Heart right ventricle (tissue), 16 donors: ENCODE data around the gene UQCC2. TPM values are rescaled to one million over a fixed set of nuclear protein-coding genes. Genes with fewer than 3 reads are reported as not detected.

Experiments
- ATAC-seq, 8 donors: fragments of 200-7000 bp; cut with Tn5 transposase; one replicate each; pipeline ENCODE4 v1.9.1; 2020; ENCODE audit warnings: mild to moderate bottlenecking in 8 of 8, moderate library complexity in 8 of 8, moderate number of reproducible peaks in 1 of 8
- DNase-seq, 2 donors: peaks; one replicate each; pipeline ENCODE4 v3.0.0-alpha.2; 2020
- H3K27ac ChIP-seq, 10 donors: fragments of 200-600 bp; sonication (generic) in 2 of 10; one replicate each; pipeline versions ENCODE4 v1.5.0 to v1.8.0; 2020 to 2022; ENCODE audit warnings: mild to moderate bottlenecking in 3 of 10
- H3K27me3 ChIP-seq, 7 donors: fragments of 200-600 bp; one replicate each; pipeline ENCODE4 v1.8.0; 2021 to 2022; ENCODE audit warnings: mild to moderate bottlenecking in 2 of 7
- H3K36me3 ChIP-seq, 9 donors: fragments of 200-600 bp; sonication (generic) in 1 of 9; one replicate each; pipeline versions ENCODE4 v1.5.0 to v1.8.0; 2020 to 2022; ENCODE audit warnings: mild to moderate bottlenecking in 2 of 9
- H3K4me1 ChIP-seq, 9 donors: fragments of 200-600 bp; sonication (generic) in 1 of 9; one replicate each; pipeline versions ENCODE4 v1.5.0 to v1.8.0; 2020 to 2022; ENCODE audit warnings: mild to moderate bottlenecking in 4 of 9
- H3K4me3 ChIP-seq, 10 donors: fragments of 200-600 bp; sonication (generic) in 2 of 10; one replicate each; pipeline versions ENCODE4 v1.5.0 to v1.8.0; 2020 to 2022; ENCODE audit warnings: mild to moderate bottlenecking in 7 of 10, moderate library complexity in 2 of 10
- H3K9me3 ChIP-seq, 11 donors: fragments of 200-600 bp in 10 of 11; sonication (generic) in 2 of 11; one replicate each; pipeline versions ENCODE4 v1.5.0 to v1.8.0; 2013 to 2022; ENCODE audit warnings: mild to moderate bottlenecking in 2 of 11, control low read depth in 1 of 11, moderate library complexity in 1 of 11
- WGBS, 2 donors: extraction: QIAGEN DNeasy Blood & Tissue Kit; methylation state at CpG; one replicate each; pipeline ENCODE4 v1.1.7; 2013; ENCODE audit warnings: inconsistent platforms in 1 of 2; 5-methylcytosine and 5-hydroxymethylcytosine counted together
- intact Hi-C, 10 donors: fragments of 100-400 bp; cut with DNase I; formaldehyde crosslinking; loops; one replicate each; pipeline versions ENCODE4 v1.11.1 to v1.14.2; 2022
- polyA plus RNA-seq, 2 donors: library from polyadenylated mRNA; stranded (reverse); fragments of 200-250 nt; gene quantifications; one replicate each; pipeline ENCODE4 v1.2.3, GENCODE V29; 2013
- total RNA-seq, 10 donors: library from RNA; stranded (reverse); fragmentation: NEBNext Ultra II Directional in 3 of 10; extraction: Animal tissue kit (Norgen Biotek cat#: 25700) in 3 of 10; gene quantifications; one replicate each; pipeline versions ENCODE4 v1.2.1 to v1.2.4, GENCODE V29; 2021 to 2023
- TF ChIP-seq, protein P1 (sequence below), 9 donors: fragments of 200-600 bp; sonication (generic) in 2 of 9; IDR thresholded peaks; one replicate each; pipeline versions ENCODE4 v1.5.0 to v1.8.0; 2021 to 2022; ENCODE audit warnings: antibody characterized with exemption in 9 of 9, mild to moderate bottlenecking in 5 of 9, moderate library complexity in 1 of 9
- donor health status: Arrhythmogenic right ventricular cardiomyopathy.
- donor health status: ischemic (EF 13 %, LVEDD 7.1; RV severe dilation, severe dysfunction).
- donor health status: healthy with polysubstance abuse.
- donor health status: DM: no; HTN: yes; CAD: no.
- donor health status: DM: no; HTN: no; CAD: no.
- donor health status: ischemic (EF 25% LVEDD 6.9; RV normal size, moderate dysfunction).
- donor health status: ischemic (EF 25% LVEDD 5.7; RV mildly dilated, moderate dysfunction).
- donor health status: healthy.
- donor health status: DM: yes; HTN: yes; CAD: no.
- donor health status: Ischemic cardiomyopathy.
- donor health status: ischemic (EF 35%, LVEDD 5.7; RV mildly dilated, moderate dysfunction).
- donor health status: nonischemic (EF 11% LVEDD 7.7; RV severe dilation, severe dysfunction).
- donor health status: DM: yes; HTN: yes; CAD: no.
- donor health status: PGD.
- donor health status: ischemic (EF 29% LVEDD 5.4; RV normal size, mild dysfunction).
- donor health status: nonischemic (EF 23%, LVEDD 6.1; RV moderate dilation, normal function).

The UQCC2 gene
- total and polyA plus RNA-seq, 12 donors = 200 to 598 (median 245) TPM

DNA sequence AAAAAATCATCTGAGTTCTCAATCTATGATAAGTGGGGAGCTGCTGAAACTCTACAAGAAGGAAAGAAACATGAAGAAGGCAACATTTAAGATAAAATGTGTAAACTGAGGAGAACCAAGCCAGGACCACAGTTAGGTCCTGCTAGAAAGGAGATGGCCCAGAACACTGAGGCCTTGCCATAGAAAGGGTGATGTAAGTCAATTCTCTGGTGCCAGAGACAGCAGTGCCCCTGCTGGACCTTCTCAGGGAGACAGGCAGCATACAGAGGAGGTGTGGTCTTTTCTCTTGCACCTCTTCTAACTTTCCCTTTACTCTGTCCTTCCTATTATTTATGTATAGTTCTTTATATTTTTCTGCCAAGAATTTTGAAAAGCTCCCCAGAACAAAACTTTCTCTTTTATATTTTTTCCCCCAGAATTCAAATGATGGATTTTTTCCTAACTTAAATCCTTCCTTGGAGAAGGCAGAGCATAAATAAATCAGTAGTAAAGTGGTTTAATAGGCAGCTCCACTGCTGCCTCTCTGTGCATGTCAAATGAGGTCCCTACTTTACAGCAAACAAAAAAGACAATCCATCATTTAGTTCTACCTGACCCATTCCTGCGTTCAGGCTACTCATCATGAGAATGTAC, 9.0 kb downstream of the UQCC2 start:
- DNase-seq (no peak), ATAC-seq (peak in 5 of 8 donors; percentile 40 to 67 (median 59))
- TF ChIP-seq, protein P1, sequence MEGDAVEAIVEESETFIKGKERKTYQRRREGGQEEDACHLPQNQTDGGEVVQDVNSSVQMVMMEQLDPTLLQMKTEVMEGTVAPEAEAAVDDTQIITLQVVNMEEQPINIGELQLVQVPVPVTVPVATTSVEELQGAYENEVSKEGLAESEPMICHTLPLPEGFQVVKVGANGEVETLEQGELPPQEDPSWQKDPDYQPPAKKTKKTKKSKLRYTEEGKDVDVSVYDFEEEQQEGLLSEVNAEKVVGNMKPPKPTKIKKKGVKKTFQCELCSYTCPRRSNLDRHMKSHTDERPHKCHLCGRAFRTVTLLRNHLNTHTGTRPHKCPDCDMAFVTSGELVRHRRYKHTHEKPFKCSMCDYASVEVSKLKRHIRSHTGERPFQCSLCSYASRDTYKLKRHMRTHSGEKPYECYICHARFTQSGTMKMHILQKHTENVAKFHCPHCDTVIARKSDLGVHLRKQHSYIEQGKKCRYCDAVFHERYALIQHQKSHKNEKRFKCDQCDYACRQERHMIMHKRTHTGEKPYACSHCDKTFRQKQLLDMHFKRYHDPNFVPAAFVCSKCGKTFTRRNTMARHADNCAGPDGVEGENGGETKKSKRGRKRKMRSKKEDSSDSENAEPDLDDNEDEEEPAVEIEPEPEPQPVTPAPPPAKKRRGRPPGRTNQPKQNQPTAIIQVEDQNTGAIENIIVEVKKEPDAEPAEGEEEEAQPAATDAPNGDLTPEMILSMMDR (IDR thresholded peaks at IDR 0.05) = peak in 7 of 9 donors; percentile 24 to 62 (median 45)
- H3K4me3 ChIP-seq = no peak overlapping the region
- H3K4me1 ChIP-seq = peaks cover 3 to 51% (median 27%) of the 10 kb centered on the region in 9 donors
- intact Hi-C loops = loop anchor here in 3 of 10 donors (2.0 to 10.0 kb wide), 3 partner anchors 114 to 118 kb away; partner anchors contain the start of gene BAK1 (in 1 of the 3)
- H3K27me3 ChIP-seq = no peaks in the 10 kb centered on the region
- WGBS, 2 donors = 94 to 98% methylated on average over 1 of the region's 1 CpG
- H3K9me3 ChIP-seq = no peaks in the 10 kb centered on the region
- H3K36me3 ChIP-seq = peaks cover 0 to 58% (median 0%) of the 10 kb centered on the region in 9 donors
- H3K27ac ChIP-seq = no peak overlapping the region

DNA sequence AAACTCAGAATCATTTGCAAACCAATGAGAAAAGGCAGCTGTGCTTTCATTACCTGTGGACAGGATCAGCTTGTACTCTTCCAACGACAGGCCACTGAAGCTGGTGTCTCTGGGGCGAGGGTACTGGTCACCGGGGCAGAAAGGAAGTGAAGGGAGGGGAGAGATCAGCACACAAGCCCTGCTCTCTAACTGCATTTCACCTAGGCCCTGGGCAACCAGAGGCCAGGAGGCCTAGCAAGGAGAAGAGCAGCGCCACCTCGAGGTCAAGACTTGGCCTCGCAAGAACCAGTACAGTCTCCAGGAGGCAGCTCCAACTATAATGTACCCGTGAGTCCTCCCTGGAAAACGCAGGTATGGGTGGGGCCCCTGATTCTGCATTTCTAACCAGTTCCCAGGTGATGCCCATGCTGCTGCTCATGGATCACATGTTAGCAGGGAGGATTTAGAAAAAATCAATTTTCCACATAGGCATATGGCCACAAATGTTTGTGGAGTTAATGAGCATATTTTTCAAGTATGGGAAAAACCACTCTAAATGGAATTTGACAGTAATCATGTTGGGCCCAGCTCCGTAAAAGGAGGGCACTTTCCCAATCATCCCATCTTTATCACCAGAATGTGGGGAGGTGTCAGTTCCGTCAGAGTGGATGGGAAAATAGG, 11.0 kb downstream of the UQCC2 start:
- peaks cover 0 to 60% (median 0%) of the 10 kb centered on the region in 9 donors for H3K36me3 ChIP-seq
- intact Hi-C loops = loop anchor here in 7 of 10 donors (1.0 to 10.0 kb wide), 6 partner anchors 111 to 116 kb away; partner anchors contain the start of gene BAK1 (in 1 of the 7)
- ATAC-seq (peak in 7 of 8 donors; percentile 22 to 66 (median 50)), DNase-seq (peak; percentile 61 to 62)
- no peaks in the 10 kb centered on the region for H3K9me3 ChIP-seq
- H3K4me1 ChIP-seq = peaks cover 18 to 69% (median 46%) of the 10 kb centered on the region in 9 donors
- TF ChIP-seq, protein P1 (IDR thresholded peaks at IDR 0.05) = peak; percentile 38 to 77 (median 68)
- H3K4me3 ChIP-seq = no peak overlapping the region
- H3K27ac ChIP-seq = peak overlapping the region in 4 of 10 donors; percentile 19 to 60 (median 24)
- WGBS, 2 donors = 37 to 47% methylated on average over 10 of the region's 10 CpGs
- no peaks in the 10 kb centered on the region for H3K27me3 ChIP-seq

DNA sequence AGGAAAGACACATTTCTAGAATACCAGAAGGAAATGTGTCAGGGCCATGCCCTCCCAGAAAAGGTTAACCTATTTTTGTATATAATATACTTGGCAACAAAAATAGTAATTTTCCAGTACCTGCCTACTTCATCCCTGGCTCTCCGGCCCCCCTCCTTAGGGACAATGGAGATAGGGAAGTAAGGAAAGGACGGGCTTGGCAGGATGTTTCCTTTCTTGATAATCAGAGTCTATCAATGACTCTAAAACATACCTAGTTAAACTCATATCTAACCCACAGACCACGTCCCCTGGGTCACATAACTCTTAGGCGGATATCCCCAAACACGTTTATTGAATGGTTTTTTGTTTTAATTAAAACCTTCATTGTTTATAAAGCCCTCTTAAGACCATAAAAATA, 11.8 kb downstream of the UQCC2 start:
- H3K4me1 ChIP-seq = peaks cover 25 to 77% (median 54%) of the 10 kb centered on the region in 9 donors
- intact Hi-C loops = loop anchor here in 9 of 10 donors (1.0 to 10.0 kb wide), 8 partner anchors 110 to 495 kb away; partner anchors contain the start of genes BAK1 (in 1 of the 9), HSD17B8 (in 1 of the 9), RING1 (in 1 of the 9) and RXRB (in 1 of the 9)
- ATAC-seq (no peak), DNase-seq (no peak)
- H3K27ac ChIP-seq = peak overlapping the region in 4 of 10 donors; percentile 19 to 60 (median 22)
- H3K36me3 ChIP-seq = peaks cover 0 to 68% (median 0%) of the 10 kb centered on the region in 9 donors
- 50 to 57% methylated on average over 5 of the region's 5 CpGs for WGBS, 2 donors
- H3K27me3 ChIP-seq = no peaks in the 10 kb centered on the region
- TF ChIP-seq, protein P1 (IDR thresholded peaks at IDR 0.05) = no peak
- H3K4me3 ChIP-seq = no peak overlapping the region
- no peaks in the 10 kb centered on the region for H3K9me3 ChIP-seq

DNA sequence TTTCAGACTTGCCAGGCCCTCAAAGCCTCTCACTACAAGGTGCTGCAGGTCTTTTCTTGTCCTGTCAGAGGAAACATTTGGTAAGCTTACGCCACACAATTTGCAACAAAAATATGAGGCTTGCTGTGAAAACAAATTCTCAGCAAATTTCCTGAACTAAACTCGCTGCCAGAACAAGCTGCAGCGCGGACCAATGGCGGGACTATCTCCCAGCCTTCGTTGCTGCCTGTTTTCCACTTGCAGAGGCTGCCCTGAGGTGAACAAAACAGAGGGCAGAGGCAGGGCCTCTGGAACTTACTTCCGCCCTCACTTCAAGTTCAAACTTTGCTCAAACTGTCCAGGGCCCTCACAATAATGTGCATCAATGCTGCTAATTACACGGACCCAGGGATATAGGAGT, 12.4 kb downstream of the UQCC2 start:
- intact Hi-C loops = loop anchor here in 4 of 10 donors (2.0 to 10.0 kb wide), 4 partner anchors 110 to 494 kb away; partner anchors contain the start of genes HSD17B8 (in 1 of the 4), RING1 (in 1 of the 4), RXRB (in 1 of the 4) and SLC39A7 (in 1 of the 4)
- H3K9me3 ChIP-seq = no peaks in the 10 kb centered on the region
- H3K36me3 ChIP-seq = peaks cover 0 to 65% (median 0%) of the 10 kb centered on the region in 9 donors
- 67 to 78% methylated on average over 8 of the region's 8 CpGs for WGBS, 2 donors
- TF ChIP-seq, protein P1 (IDR thresholded peaks at IDR 0.05) = no peak
- H3K27me3 ChIP-seq = no peaks in the 10 kb centered on the region
- H3K4me3 ChIP-seq = no peak overlapping the region
- H3K4me1 ChIP-seq = peaks cover 31 to 83% (median 60%) of the 10 kb centered on the region in 9 donors
- peak overlapping the region in 5 of 10 donors; percentile 1 to 30 (median 20) for H3K27ac ChIP-seq
- ATAC-seq = no peak
- DNase-seq = no peak
